Stomach (tissue), 9 donors: ENCODE data around the gene MAGI2. TPM values are rescaled to one million over a fixed set of nuclear protein-coding genes. Genes with fewer than 3 reads are reported as not detected.
A peak's percentile ranks its signal among the peaks of the same experiment; 100 is the strongest.

Experiments
- DNase-seq, 2 donors: peaks; one replicate each; pipeline versions ENCODE4 v3.0.0 to v3.0.0-alpha.2; 2013 to 2019
- H3K27ac ChIP-seq, 5 donors: fragments of 200-600 bp in 4 of 5; sonication (generic) in 4 of 5; one replicate each; pipeline ENCODE4 v1.5.1; 2013 to 2019; ENCODE audit warnings: mild to moderate bottlenecking in 1 of 5, moderate library complexity in 1 of 5
- H3K27me3 ChIP-seq, 3 donors: fragments of 200-600 bp; sonication (generic); one replicate each; pipeline ENCODE4 v1.5.1; 2017 to 2019; ENCODE audit warnings: mixed run types in 1 of 3
- H3K36me3 ChIP-seq, 4 donors: fragments of 200-600 bp; sonication (generic); 1 replicate in 3 of 4; 2 replicates in 1 of 4; pipeline ENCODE4 v1.5.1; 2016 to 2019
- H3K4me1 ChIP-seq, 4 donors: fragments of 200-600 bp; sonication (generic); one replicate each; pipeline ENCODE4 v1.5.1; 2016 to 2019
- H3K4me3 ChIP-seq, 4 donors: fragments of 200-600 bp; sonication (generic) in 3 of 4; one replicate each; pipeline ENCODE4 v1.5.1; 2016 to 2019; ENCODE audit warnings: mild to moderate bottlenecking in 1 of 4
- H3K9me3 ChIP-seq, 4 donors: fragments of 200-600 bp; sonication (generic); one replicate each; pipeline ENCODE4 v1.5.1; 2016 to 2019
- CTCF ChIP-seq, 7 experiments: fragments of 450-650 bp in 4 of 7; fragments of 200-600 bp in 3 of 7; sonication (generic) in 3 of 7; IDR thresholded peaks; one replicate each; pipeline ENCODE4 v1.5.1; 2016 to 2019; ENCODE audit warnings: antibody characterized with exemption in 7 of 7, control low read depth in 2 of 7, mild to moderate bottlenecking in 1 of 7
- EP300 ChIP-seq: sonication (generic); formaldehyde crosslinking; IDR thresholded peaks from one replicate; pipeline ENCODE4 v1.6.1; 2017; ENCODE audit warnings: antibody characterized with exemption
- POLR2A ChIP-seq, 4 donors: fragments of 450-650 bp; IDR thresholded peaks; one replicate each; pipeline ENCODE4 v1.6.1; 2016; ENCODE audit warnings: antibody characterized with exemption in 4 of 4, control low read depth in 2 of 4, mild to moderate bottlenecking in 1 of 4, moderate library complexity in 1 of 4
- POLR2AphosphoS5 ChIP-seq, 3 donors: sonication (generic); formaldehyde crosslinking; IDR thresholded peaks; one replicate each; pipeline ENCODE4 v1.6.1; 2016; ENCODE audit warnings: antibody characterized with exemption in 3 of 3
- WGBS, 5 donors: extraction: QIAGEN DNeasy Blood & Tissue Kit in 3 of 5; methylation state at CpG; one replicate each; pipeline versions ENCODE4 v1.1.5 to v1.1.7; 2013 to 2018; 5-methylcytosine and 5-hydroxymethylcytosine counted together
- intact Hi-C: fragments of 100-400 bp; cut with DNase I; formaldehyde crosslinking; loops from one replicate; pipeline ENCODE4 v1.15.1; 2023; ENCODE audit warnings: low total_unique reads
- polyA plus RNA-seq, 3 donors: library from polyadenylated mRNA; stranded (reverse); fragments of 200-250 nt; gene quantifications; one replicate each; pipeline ENCODE4 v1.2.3, GENCODE V29; 2013
- total RNA-seq, 5 donors: library from RNA; depleted of rRNA; stranded (reverse); fragments of >200 nt; gene quantifications; one replicate each; pipeline versions ENCODE4 v1.1.0 to v1.2.3, GENCODE V29; 2014 to 2016
- donor health status: healthy with polysubstance abuse.
- donor health status: Bipolar disorder and iron deficiency.
- donor health status: healthy.

The MAGI2 gene
- total and polyA plus RNA-seq, 8 donors = 0.92 to 53.9 (median 5.8) TPM

- H3K4me1 ChIP-seq = no peaks in the 10 kb centered on the region
- H3K27ac ChIP-seq = no peak overlapping the region
- no peak overlapping the region for H3K4me3 ChIP-seq
- 58 to 72% (median 62%) methylated on average over 2 of the region's 2 CpGs for WGBS, 5 donors
- DNase-seq = no peak
- peaks cover 0 to 8% (median 6%) of the 10 kb centered on the region in 4 donors for H3K9me3 ChIP-seq
- H3K36me3 ChIP-seq = no peaks in the 10 kb centered on the region
- H3K27me3 ChIP-seq = no peaks in the 10 kb centered on the region
- TF ChIP-seq POLR2AphosphoS5 (IDR thresholded peaks at IDR 0.05) = no peak
- TF ChIP-seq EP300 = no peak
- TF ChIP-seq CTCF (IDR thresholded peaks at IDR 0.05) = peak in 1 of 7 experiments; percentile 10
- intact Hi-C loops = no loop called here
These were observed 390.3 kb downstream of the MAGI2 start for GRCh38 chr7:79063019-79063698.

GRCh38 chr7:79060498-79060897 lies 393.0 kb downstream of the MAGI2 start:
- Histone ChIP-seq H3K27ac (no peak overlapping the region), H3K4me3 (no peak overlapping the region), H3K27me3 (no peaks in the 10 kb centered on the region), H3K9me3 (no peaks in the 10 kb centered on the region), H3K36me3 (no peaks in the 10 kb centered on the region), H3K4me1 (no peaks in the 10 kb centered on the region)
- no peak for DNase-seq
- WGBS, 5 donors = 65 to 78% (median 71%) methylated on average over 3 of the region's 3 CpGs
- intact Hi-C loops = no loop called here
- TF ChIP-seq POLR2A (IDR thresholded peaks at IDR 0.05) = no peak
- TF ChIP-seq POLR2AphosphoS5 (IDR thresholded peaks at IDR 0.05) = no peak
- no peak for TF ChIP-seq EP300
- no peak for TF ChIP-seq CTCF (IDR thresholded peaks at IDR 0.05)

GRCh38 chr7:79055722-79056415 lies 397.6 kb downstream of the MAGI2 start:
- Histone ChIP-seq H3K36me3 (no peaks in the 10 kb centered on the region), H3K9me3 (no peaks in the 10 kb centered on the region), H3K27ac (no peak overlapping the region), H3K4me3 (no peak overlapping the region), H3K27me3 (no peaks in the 10 kb centered on the region), H3K4me1 (no peaks in the 10 kb centered on the region)
- WGBS, 5 donors = 25 to 52% (median 44%) methylated on average over 6 of the region's 6 CpGs
- DNase-seq = peak in 1 of 2 donors; percentile 75
- intact Hi-C loops = no loop called here
- TF ChIP-seq EP300 (no peak), POLR2A (IDR thresholded peaks at IDR 0.05) (no peak), POLR2AphosphoS5 (IDR thresholded peaks at IDR 0.05) (no peak), CTCF (IDR thresholded peaks at IDR 0.05) (no peak)

GRCh38 chr7:79051915-79052314 lies 401.6 kb downstream of the MAGI2 start:
- no peak for DNase-seq
- intact Hi-C loops = no loop called here
- Histone ChIP-seq H3K4me1 (no peaks in the 10 kb centered on the region), H3K27me3 (no peaks in the 10 kb centered on the region), H3K36me3 (no peaks in the 10 kb centered on the region), H3K27ac (no peak overlapping the region), H3K4me3 (no peak overlapping the region), H3K9me3 (no peaks in the 10 kb centered on the region)
- 73 to 85% (median 75%) methylated on average over 2 of the region's 2 CpGs for WGBS, 5 donors
- TF ChIP-seq POLR2A (IDR thresholded peaks at IDR 0.05) = no peak
- no peak for TF ChIP-seq EP300
- no peak for TF ChIP-seq CTCF (IDR thresholded peaks at IDR 0.05)
- TF ChIP-seq POLR2AphosphoS5 (IDR thresholded peaks at IDR 0.05) = no peak
